MM.1S (cell line): ENCODE data around the gene SPAG16.

Source experiments
- EZH2 ChIP-seq: fragments of 300-600 bp; sonication (generic); optimal IDR thresholded peaks from 2 replicates; pipeline ENCODE3; 2017; ENCODE audit warnings: low read depth, mild to moderate bottlenecking, antibody characterized with exemption, low read length, mixed read lengths
- EZH2phosphoT487 ChIP-seq: fragments of 300-600 bp; sonication (generic); IDR thresholded peaks from 2 replicates; pipeline ENCODE4 v1.6.1; 2018; ENCODE audit warnings: antibody characterized with exemption, low read length
- TF ChIP-seq, protein P1 (sequence below): fragments of 300-600 bp; sonication (generic); IDR thresholded peaks from 2 replicates; pipeline ENCODE4 v1.5.1; 2016; ENCODE audit warnings: antibody characterized with exemption, low read length, mixed read lengths

DNA sequence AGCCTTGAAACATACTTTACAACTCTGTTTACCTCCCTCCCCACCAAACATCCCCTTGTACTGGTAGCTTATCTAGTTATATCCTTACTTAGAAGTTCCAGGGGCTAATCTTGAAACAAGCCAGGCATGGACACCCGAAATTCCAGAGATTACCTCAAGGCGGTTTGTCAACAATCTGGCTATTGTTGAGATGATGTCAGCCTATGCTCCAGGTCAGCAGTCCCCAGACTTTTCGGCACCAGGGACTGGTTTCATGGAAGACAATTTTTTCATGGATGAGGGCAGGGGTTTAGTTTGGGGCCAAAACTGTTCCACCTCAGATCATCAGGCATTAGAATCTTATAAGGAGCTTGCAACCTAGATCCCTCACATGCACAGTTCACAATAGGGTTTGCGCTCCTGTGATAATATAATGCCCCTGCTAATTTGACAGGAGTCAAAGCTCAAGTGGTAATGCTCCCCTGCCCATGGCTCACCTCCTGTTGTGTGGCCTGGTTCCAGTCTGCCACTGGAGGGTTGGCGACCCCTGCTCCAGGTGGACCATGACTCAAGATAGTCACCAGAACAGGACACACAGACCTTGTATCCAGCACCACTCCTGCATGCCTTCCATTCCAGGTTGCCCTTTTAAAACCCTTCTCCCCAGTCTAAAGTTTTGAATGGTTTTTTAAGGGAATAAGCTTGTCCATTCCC lies 171.2 kb downstream of the SPAG16 start:
- TF ChIP-seq EZH2: no peak
- TF ChIP-seq, protein P1, sequence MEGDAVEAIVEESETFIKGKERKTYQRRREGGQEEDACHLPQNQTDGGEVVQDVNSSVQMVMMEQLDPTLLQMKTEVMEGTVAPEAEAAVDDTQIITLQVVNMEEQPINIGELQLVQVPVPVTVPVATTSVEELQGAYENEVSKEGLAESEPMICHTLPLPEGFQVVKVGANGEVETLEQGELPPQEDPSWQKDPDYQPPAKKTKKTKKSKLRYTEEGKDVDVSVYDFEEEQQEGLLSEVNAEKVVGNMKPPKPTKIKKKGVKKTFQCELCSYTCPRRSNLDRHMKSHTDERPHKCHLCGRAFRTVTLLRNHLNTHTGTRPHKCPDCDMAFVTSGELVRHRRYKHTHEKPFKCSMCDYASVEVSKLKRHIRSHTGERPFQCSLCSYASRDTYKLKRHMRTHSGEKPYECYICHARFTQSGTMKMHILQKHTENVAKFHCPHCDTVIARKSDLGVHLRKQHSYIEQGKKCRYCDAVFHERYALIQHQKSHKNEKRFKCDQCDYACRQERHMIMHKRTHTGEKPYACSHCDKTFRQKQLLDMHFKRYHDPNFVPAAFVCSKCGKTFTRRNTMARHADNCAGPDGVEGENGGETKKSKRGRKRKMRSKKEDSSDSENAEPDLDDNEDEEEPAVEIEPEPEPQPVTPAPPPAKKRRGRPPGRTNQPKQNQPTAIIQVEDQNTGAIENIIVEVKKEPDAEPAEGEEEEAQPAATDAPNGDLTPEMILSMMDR: no peak
- TF ChIP-seq EZH2phosphoT487: no peak
